IMR-90 (cell line): ENCODE results near the gene MFSD2B. TPM values are rescaled to one million over a fixed set of nuclear protein-coding genes. Genes with fewer than 3 reads are reported as not detected.

Experiments
- ATAC-seq: fragments of 200-7000 bp; cut with Tn5 transposase; 2 replicates; pipeline ENCODE4 v1.9.1; 2020; ENCODE audit warnings: low read depth, mild to moderate bottlenecking, moderate library complexity
- BruUV-seq: library from RNA; stranded (reverse); fragments of 400-500 nt; replicated peaks from 2 replicates; lab custom pipeline; 2021; lab: Mats Ljungman, UMichigan
- CTCF ChIA-PET: fragments of 300-600 bp; formaldehyde crosslinking; extraction: SDS; loops from one replicate; lab custom pipeline; 2021; ENCODE audit warnings: antibody characterized with exemption; lab: Yijun Ruan, JAX
- POLR2A ChIA-PET: fragments of 300-600 bp; sonication (Branson Sonifier 250); formaldehyde crosslinking; loops from one replicate; lab custom pipeline; 2022; ENCODE audit warnings: antibody characterized with exemption; ENCODE audit not compliant: unreplicated experiment; lab: Charles Lee
- DNase-seq: peaks from one replicate; pipeline ENCODE4 v3.0.0; 2013
- H2AFZ ChIP-seq: replicated peaks from 2 replicates; pipeline ENCODE3; 2013; ENCODE audit warnings: low read length, mild to moderate bottlenecking; ENCODE audit not compliant: poor library complexity
- H2AK5ac ChIP-seq: 2 replicates; pipeline ENCODE4 v1.6.1; 2013; ENCODE audit warnings: low read depth, low read length, inconsistent platforms
- H2AK9ac ChIP-seq: replicated peaks from 2 replicates; pipeline ENCODE3; 2013; ENCODE audit warnings: mild to moderate bottlenecking, low read depth, low read length, moderate library complexity; ENCODE audit not compliant: poor library complexity
- H2BK120ac ChIP-seq: 2 replicates; pipeline ENCODE4 v1.6.1; 2013; ENCODE audit warnings: low read depth, low read length, inconsistent platforms
- H2BK15ac ChIP-seq: 3 replicates; pipeline ENCODE4 v1.6.1; 2013; ENCODE audit warnings: low read depth, low read length, inconsistent platforms
- H2BK20ac ChIP-seq: 2 replicates; pipeline ENCODE4 v1.6.1; 2013; ENCODE audit warnings: low read depth, mild to moderate bottlenecking, inconsistent platforms, low read length, moderate library complexity
- H2BK5ac ChIP-seq: 2 replicates; pipeline ENCODE4 v1.6.1; 2013; ENCODE audit warnings: mild to moderate bottlenecking, low read depth, low read length, inconsistent platforms; ENCODE audit not compliant: poor library complexity, severe bottlenecking
- H3K14ac ChIP-seq: replicated peaks from 2 replicates; pipeline ENCODE4 v1.6.1; 2013; ENCODE audit warnings: low read depth, low read length, inconsistent platforms
- H3K18ac ChIP-seq: 2 replicates; pipeline ENCODE4 v1.6.1; 2013; ENCODE audit warnings: low read depth, low read length, control low read depth
- H3K23ac ChIP-seq: 2 replicates; pipeline ENCODE4 v1.6.1; 2013; ENCODE audit warnings: low read depth, low read length, inconsistent platforms
- H3K27ac ChIP-seq: 2 replicates; pipeline ENCODE4 v1.5.1; 2013; ENCODE audit warnings: mild to moderate bottlenecking, control low read depth, low read length; ENCODE audit not compliant: insufficient read depth
- H3K27me3 ChIP-seq: 2 replicates; pipeline ENCODE4 v1.6.1; 2013; ENCODE audit warnings: low read length; ENCODE audit not compliant: control insufficient read depth, insufficient read depth
- H3K36me3 ChIP-seq: 2 replicates; pipeline ENCODE4 v1.6.1; 2013; ENCODE audit warnings: low read length, mixed read lengths; ENCODE audit not compliant: control insufficient read depth, insufficient read depth
- H3K4ac ChIP-seq: 2 replicates; pipeline ENCODE4 v1.6.1; 2013; ENCODE audit warnings: low read depth, low read length, inconsistent platforms
- H3K4me1 ChIP-seq: 2 replicates; pipeline ENCODE4 v1.6.1; 2013; ENCODE audit warnings: low read length, mixed read lengths; ENCODE audit not compliant: control insufficient read depth, insufficient read depth
- H3K4me2 ChIP-seq: 2 replicates; pipeline ENCODE4 v1.6.1; 2013; ENCODE audit warnings: low read depth, mild to moderate bottlenecking, control low read depth, low read length, moderate library complexity
- H3K4me3 ChIP-seq: 2 replicates; pipeline ENCODE4 v1.5.1; 2013; ENCODE audit warnings: low read depth, mild to moderate bottlenecking, control low read depth, low read length, moderate library complexity; ENCODE audit not compliant: insufficient read depth
- H3K56ac ChIP-seq: 2 replicates; pipeline ENCODE4 v1.6.1; 2013; ENCODE audit warnings: low read length, inconsistent platforms; ENCODE audit not compliant: insufficient read depth; ENCODE audit errors: extremely low read depth
- H3K79me1 ChIP-seq, 2 experiments: 2 replicates each; pipeline ENCODE4 v1.6.1; 2013; ENCODE audit warnings: low read length in 2 of 2, inconsistent platforms in 1 of 2, low read depth in 1 of 2
- H3K9ac ChIP-seq: 2 replicates; pipeline ENCODE4 v1.6.1; 2013; ENCODE audit warnings: low read depth, low read length, control low read depth
- H3K9me1 ChIP-seq: 2 replicates; pipeline ENCODE4 v1.6.1; 2013; ENCODE audit warnings: low read length, inconsistent platforms; ENCODE audit not compliant: insufficient read depth
- H3K9me3 ChIP-seq: 2 replicates; pipeline ENCODE4 v1.6.1; 2013; ENCODE audit warnings: low read length; ENCODE audit not compliant: control insufficient read depth, insufficient read depth
- H4K20me1 ChIP-seq: 2 replicates; pipeline ENCODE4 v1.6.1; 2013; ENCODE audit warnings: low read length, inconsistent platforms; ENCODE audit not compliant: insufficient read depth
- H4K5ac ChIP-seq: 2 replicates; pipeline ENCODE4 v1.6.1; 2013; ENCODE audit warnings: mild to moderate bottlenecking, low read depth, low read length, control low read depth
- H4K8ac ChIP-seq, 2 experiments: 2 replicates each; pipeline ENCODE4 v1.6.1; 2013; ENCODE audit warnings: low read depth in 2 of 2, low read length in 2 of 2, control low read depth in 1 of 2, inconsistent platforms in 1 of 2
- H4K91ac ChIP-seq: 2 replicates; pipeline ENCODE4 v1.6.1; 2013; ENCODE audit warnings: low read depth, low read length, inconsistent platforms; ENCODE audit not compliant: insufficient read depth
- ELK1 ChIP-seq: fragments of 150-350 bp; IDR thresholded peaks from 2 replicates; pipeline ENCODE4 v1.6.1; 2016; ENCODE audit warnings: low read depth, mild to moderate bottlenecking, low read length, moderate library complexity, borderline replicate concordance
- MAFK ChIP-seq: IDR thresholded peaks from 2 replicates; pipeline ENCODE4 v1.6.1; 2012; ENCODE audit warnings: low read depth, low read length, improper control_type of control experiment
- MAZ ChIP-seq: IDR thresholded peaks from 2 replicates; pipeline ENCODE4 v1.6.1; 2012; ENCODE audit warnings: low read depth, mild to moderate bottlenecking, low read length, improper control_type of control experiment, moderate library complexity, borderline replicate concordance
- NFE2L2 ChIP-seq: fragments of 150-350 bp; IDR thresholded peaks from 2 replicates; pipeline ENCODE4 v1.6.1; 2016; ENCODE audit warnings: low read depth, mild to moderate bottlenecking, low read length
- SMC3 ChIP-seq: fragments of 150-350 bp; IDR thresholded peaks from 2 replicates; pipeline ENCODE4 v1.6.1; 2016; ENCODE audit warnings: low read depth, mild to moderate bottlenecking, antibody characterized with exemption, low read length, moderate library complexity
- WGBS, 2 experiments: methylation state at CpG; one replicate each; pipeline versions ENCODE4 v1.1.5 to v1.1.7; 2013; ENCODE audit warnings: missing lambda C conversion rate in 2 of 2; ENCODE audit not compliant: insufficient read length in 1 of 2; ENCODE audit errors: extremely low coverage in 2 of 2; 5-methylcytosine and 5-hydroxymethylcytosine counted together
- dilution Hi-C: fragments of 300-500 bp; cut with HindIII; formaldehyde crosslinking; loops from one replicate; pipeline ENCODE4 v1.14.3; 2018; ENCODE audit warnings: low sequenced_read_pairs; ENCODE audit not compliant: unreplicated experiment
- in situ Hi-C: fragments of 300-500 bp; cut with MboI; formaldehyde crosslinking; loops from 3 replicates; pipeline ENCODE4 v1.14.3; 2019; ENCODE audit warnings: low sequenced_read_pairs, inconsistent platforms, mixed read lengths
- intact Hi-C: fragments of 100-400 bp; cut with micrococcal nuclease; formaldehyde crosslinking; loops from 2 replicates; pipeline ENCODE4 v1.10.0; 2022
- microRNA-seq, 2 experiments: library from miRNA; stranded (forward) in 1 of 2; unstranded in 1 of 2; fragments of 10-50 nt in 1 of 2; fragments of <30 nt in 1 of 2; gene quantifications in 1 of 2; microRNA quantifications in 1 of 2; one replicate each; pipeline versions ENCODE3 to v1.1.0; 2013 to 2020; ENCODE audit not compliant: insufficient read depth in 1 of 2, insufficient read length in 1 of 2, unreplicated experiment in 1 of 2
- polyA plus RNA-seq, 3 experiments: library from polyadenylated mRNA; depleted of rRNA; stranded (reverse); fragments of >200 nt; gene quantifications; 2 replicates each; pipeline ENCODE4 v1.2.3, GENCODE V29; 2012; ENCODE audit warnings: low replicate concordance in 1 of 3
- small RNA-seq, 5 experiments: library from RNA; depleted of rRNA; stranded (forward); fragments of <200 nt; gene quantifications; one replicate each; pipeline ENCODE3, GENCODE V24; 2012
- total RNA-seq: library from RNA; depleted of rRNA; stranded (reverse); fragments of >200 nt; gene quantifications from 2 replicates; pipeline ENCODE4 v1.2.3, GENCODE V29; 2012; rRNA removed

The MFSD2B gene
- total and polyA plus RNA-seq, 2 of the 4 experiments (the other 2 are of a cell fraction), result 0.05 TPM; not detected in 1

GRCh38 chr2:24075259-24075658 is 65.4 kb downstream of the MFSD2B start:
- H3K9me3 ChIP-seq, result no peaks in the 10 kb centered on the region
- POLR2A ChIA-PET, result interaction anchor here (0.7 kb wide), 1 partner anchor 9 kb away, joined by 10 read pairs; no protein-coding TSS in a partner anchor

More at GRCh38 chr2:24075259-24075658, 65.4 kb downstream of the MFSD2B start:
- Histone ChIP-seq H3K9me1 (no peaks in the 10 kb centered on the region), H2BK15ac (no peak overlapping the region), H3K4me1 (peaks cover 3% of the 10 kb centered on the region; the same call in 1 of the 2 replicates), H4K91ac (no peak overlapping the region), H3K4me2 (peak overlapping the region; percentile 71), H2BK5ac (no peak overlapping the region), H3K9ac (peak overlapping the region; percentile 82; the same call in 1 of the 2 replicates), H3K27me3 (no peaks in the 10 kb centered on the region), H4K5ac (no peak overlapping the region), H3K4ac (no peak overlapping the region), H4K20me1 (no peaks in the 10 kb centered on the region; the same call in 1 of the 2 replicates), H3K18ac (no peak overlapping the region), H3K4me3 (peak overlapping the region; percentile 73), H3K79me1 (peaks cover 19 to 40% of the 10 kb centered on the region in 2 experiments; a peak in 3 of 4 replicates), H3K36me3 (peaks cover 12% of the 10 kb centered on the region), H3K14ac (no peak overlapping the region), H3K56ac (no peak overlapping the region), H2AFZ (no peak overlapping the region), H2BK20ac (no peak overlapping the region), H2AK5ac (no peak overlapping the region), H3K27ac (no peak overlapping the region), H2BK120ac (no peak overlapping the region), H2AK9ac (no peak overlapping the region), H3K23ac (no peak overlapping the region), H4K8ac (peak overlapping the region in 1 of 2 experiments; percentile 9; a peak in 1 of 4 replicates)
- no peak for ATAC-seq
- in situ Hi-C loops (loop anchor here (10.0 kb wide), 1 partner anchor 250 kb away; no protein-coding TSS in a partner anchor), intact Hi-C loops (no loop called here), dilution Hi-C loops (no loop called here)
- WGBS, 2 experiments, result 100% methylated on average over 1 of the region's 5 CpGs; no CpG with 5 or more reads in 1 of the 2 experiments
- DNase-seq, result no peak
- TF ChIP-seq SMC3, result no peak
- TF ChIP-seq NFE2L2, result no peak
- no peak for TF ChIP-seq MAFK
- TF ChIP-seq ELK1, result no peak
- TF ChIP-seq MAZ, result no peak
- BruUV-seq, result no TSS peak
- CTCF ChIA-PET, result no interaction called here

Small RNA genes lying within 50 kb of the gene (microRNA-seq; reads per million reads assigned to microRNA genes)
- not detected for gene RN7SL610P (ENCODE audit: insufficient read depth, insufficient read length)
- gene RNU6-370P (ENCODE audit: insufficient read depth, insufficient read length), result not detected

Small RNA genes lying within 50 kb of the gene (small RNA-seq; reads per million reads assigned to genes)
- 0 reads per million in 5 experiments for gene RN7SL610P
- gene RNU6-370P, result 0 to 0.60 (median 0) reads per million in 5 experiments

Other genes starting within 250 kb of the MFSD2B start
- 5.0 and 9.4 TPM in 2 replicates for gene ATAD2B, start 83.0 kb upstream of the MFSD2B start, total RNA-seq
- gene ATAD2B, start 83.0 kb upstream of the MFSD2B start, polyA plus RNA-seq (2012; rRNA removed), result 0.99 and 1.5 TPM in 2 replicates
- gene UBXN2A, start 69.6 kb upstream of the MFSD2B start, total RNA-seq, result 7.7 and 10.8 TPM in 2 replicates
- 3.2 and 4.6 TPM in 2 replicates for gene UBXN2A, start 69.6 kb upstream of the MFSD2B start, polyA plus RNA-seq (2012; rRNA removed)
- 18.6 and 21.7 TPM in 2 replicates for gene WDCP, start 37.3 kb downstream of the MFSD2B start, total RNA-seq
- 5.4 and 6.8 TPM in 2 replicates for gene WDCP, start 37.3 kb downstream of the MFSD2B start, polyA plus RNA-seq (2012; rRNA removed)
- gene FKBP1B, start 39.7 kb downstream of the MFSD2B start, total RNA-seq, result 8.9 and 10.2 TPM in 2 replicates
- 15.1 and 16.9 TPM in 2 replicates for gene FKBP1B, start 39.7 kb downstream of the MFSD2B start, polyA plus RNA-seq (2012; rRNA removed)
- 143 and 224 TPM in 2 replicates for gene SF3B6, start 66.2 kb downstream of the MFSD2B start, total RNA-seq
- 166 and 191 TPM in 2 replicates for gene SF3B6, start 66.2 kb downstream of the MFSD2B start, polyA plus RNA-seq (2012; rRNA removed)
- 25.5 and 26.9 TPM in 2 replicates for gene TP53I3, start 74.7 kb downstream of the MFSD2B start, total RNA-seq
- gene TP53I3, start 74.7 kb downstream of the MFSD2B start, polyA plus RNA-seq (2012; rRNA removed), result 41.8 and 42.2 TPM in 2 replicates
- 0.28 and 0.36 TPM in 2 replicates for gene PFN4, start 113.2 kb downstream of the MFSD2B start, total RNA-seq
- 0.27 and 0.48 TPM in 2 replicates for gene PFN4, start 113.2 kb downstream of the MFSD2B start, polyA plus RNA-seq (2012; rRNA removed)
- 2.0 and 2.2 TPM in 2 replicates for gene FAM228B, start 113.4 kb downstream of the MFSD2B start, total RNA-seq
- 2.3 and 2.9 TPM in 2 replicates for gene FAM228B, start 113.4 kb downstream of the MFSD2B start, polyA plus RNA-seq (2012; rRNA removed)
- gene FAM228A, start 165.0 kb downstream of the MFSD2B start, total RNA-seq, result not detected in 2 replicates
- 0.07 TPM in 1 of 2 replicates, not detected in the other for gene FAM228A, start 165.0 kb downstream of the MFSD2B start, polyA plus RNA-seq (2012; rRNA removed)